ENCODE data around the gene USH1C. TPM values are rescaled to one million over a fixed set of nuclear protein-coding genes. Genes with fewer than 3 reads are reported as not detected.

The USH1C gene
- total RNA-seq, 1 donor = not detected

DNA sequence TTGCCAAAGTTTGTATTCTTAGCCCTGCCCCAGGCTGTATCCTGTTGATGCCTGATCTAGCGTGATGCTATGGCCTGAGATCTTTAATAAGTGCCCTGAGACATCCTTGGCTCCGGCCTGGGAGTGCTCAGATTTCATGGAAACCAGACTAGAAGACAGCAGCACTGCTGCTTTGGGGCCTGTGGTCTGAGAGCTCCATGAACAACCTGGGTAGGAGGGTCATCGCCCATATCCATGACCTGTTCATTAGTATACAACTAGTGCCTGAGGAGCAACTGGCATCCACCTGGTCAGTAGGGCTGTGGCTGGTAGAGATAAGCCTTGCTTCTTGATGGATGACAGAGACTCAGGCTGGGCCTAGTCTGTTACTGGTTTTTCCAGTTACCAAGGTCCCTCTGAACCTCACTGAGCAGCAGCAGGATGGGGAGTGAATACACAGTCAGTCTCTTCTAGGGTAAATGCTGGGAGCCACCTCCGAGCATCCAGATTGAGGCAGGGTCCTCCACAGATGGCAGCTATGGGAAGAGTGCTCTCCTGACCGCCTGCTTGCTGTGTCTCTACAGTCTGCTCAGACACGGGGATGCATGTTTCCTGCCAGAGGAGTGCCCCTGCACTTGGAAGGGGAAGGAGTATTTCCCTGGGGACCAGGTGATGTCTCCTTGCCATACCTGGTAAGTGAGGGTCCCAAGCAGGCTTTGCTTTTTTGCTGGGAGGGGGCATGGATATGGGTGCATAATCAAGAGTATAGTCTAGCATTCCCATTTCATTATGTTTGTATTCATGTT, 41.9 kb upstream of the USH1C start:
- no peak for DNase-seq (ENCODE audit: low read depth)
- TF ChIP-seq, protein P1, sequence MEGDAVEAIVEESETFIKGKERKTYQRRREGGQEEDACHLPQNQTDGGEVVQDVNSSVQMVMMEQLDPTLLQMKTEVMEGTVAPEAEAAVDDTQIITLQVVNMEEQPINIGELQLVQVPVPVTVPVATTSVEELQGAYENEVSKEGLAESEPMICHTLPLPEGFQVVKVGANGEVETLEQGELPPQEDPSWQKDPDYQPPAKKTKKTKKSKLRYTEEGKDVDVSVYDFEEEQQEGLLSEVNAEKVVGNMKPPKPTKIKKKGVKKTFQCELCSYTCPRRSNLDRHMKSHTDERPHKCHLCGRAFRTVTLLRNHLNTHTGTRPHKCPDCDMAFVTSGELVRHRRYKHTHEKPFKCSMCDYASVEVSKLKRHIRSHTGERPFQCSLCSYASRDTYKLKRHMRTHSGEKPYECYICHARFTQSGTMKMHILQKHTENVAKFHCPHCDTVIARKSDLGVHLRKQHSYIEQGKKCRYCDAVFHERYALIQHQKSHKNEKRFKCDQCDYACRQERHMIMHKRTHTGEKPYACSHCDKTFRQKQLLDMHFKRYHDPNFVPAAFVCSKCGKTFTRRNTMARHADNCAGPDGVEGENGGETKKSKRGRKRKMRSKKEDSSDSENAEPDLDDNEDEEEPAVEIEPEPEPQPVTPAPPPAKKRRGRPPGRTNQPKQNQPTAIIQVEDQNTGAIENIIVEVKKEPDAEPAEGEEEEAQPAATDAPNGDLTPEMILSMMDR (IDR thresholded peaks at IDR 0.05; ENCODE audit: insufficient read depth, low read depth, low read length) = no peak
- no peak overlapping the region for H3K4me3 ChIP-seq (ENCODE audit: low read depth, low read length)

DNA sequence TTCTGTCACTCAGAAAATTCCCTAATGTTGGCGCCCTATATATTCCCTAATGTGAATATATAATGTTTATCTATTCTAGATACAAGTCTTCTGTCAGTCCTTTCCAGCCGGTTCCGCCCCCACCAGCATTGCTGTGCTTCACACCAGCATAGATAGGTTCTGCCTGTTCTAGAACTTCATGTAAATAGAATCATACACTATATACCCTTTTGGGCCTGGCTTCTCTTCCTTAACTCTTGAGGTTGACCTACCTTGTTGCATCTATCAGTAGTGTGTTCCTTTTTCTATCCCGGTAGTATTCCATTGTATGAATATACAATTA, 37.5 kb upstream of the USH1C start:
- DNase-seq (ENCODE audit: low read depth) = no peak
- TF ChIP-seq, protein P1 (IDR thresholded peaks at IDR 0.05; ENCODE audit: insufficient read depth, low read depth, low read length) = no peak
- H3K4me3 ChIP-seq (ENCODE audit: low read depth, low read length) = no peak overlapping the region

DNA sequence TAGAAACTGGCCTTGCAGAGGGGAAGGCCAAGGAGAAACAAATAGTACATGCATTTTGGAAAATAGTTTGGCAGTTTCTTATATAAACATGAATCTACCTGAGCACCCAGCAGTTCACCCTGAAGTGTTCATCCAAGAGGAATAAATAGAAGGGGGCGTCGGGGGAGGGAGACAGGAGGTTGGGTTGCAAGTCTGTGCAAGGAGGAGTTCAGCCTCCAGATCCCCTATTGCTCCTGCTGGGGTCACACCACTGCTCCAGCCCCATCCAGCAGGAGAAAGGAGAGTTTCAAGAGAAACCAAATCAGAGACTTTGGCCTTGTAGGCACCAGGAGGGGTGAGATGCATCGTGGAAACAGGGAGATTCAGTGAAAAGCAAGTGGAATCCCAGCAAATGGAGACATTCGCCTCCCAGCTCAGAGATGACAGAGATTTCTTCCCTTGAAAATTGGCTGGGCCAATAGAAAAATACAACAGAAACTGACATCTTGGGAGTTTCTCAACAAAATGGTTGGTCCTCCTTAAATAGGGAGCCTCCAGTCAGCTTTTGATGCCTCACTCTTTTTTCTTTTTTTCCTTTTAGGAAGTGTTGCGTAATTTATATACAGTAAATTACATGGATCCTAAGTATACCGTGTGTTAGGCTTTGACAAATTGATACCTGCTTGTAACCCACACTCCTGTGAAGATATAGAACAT, 37.0 kb upstream of the USH1C start:
- no peak overlapping the region for H3K4me3 ChIP-seq (ENCODE audit: low read depth, low read length)
- TF ChIP-seq, protein P1 (IDR thresholded peaks at IDR 0.05; ENCODE audit: insufficient read depth, low read depth, low read length) = no peak
- no peak for DNase-seq (ENCODE audit: low read depth)

GRCh38 chr11:17580271-17580670, 36.1 kb upstream of the USH1C start:
- no peak overlapping the region for H3K4me3 ChIP-seq (ENCODE audit: low read depth, low read length)
- TF ChIP-seq, protein P1 (IDR thresholded peaks at IDR 0.05; ENCODE audit: insufficient read depth, low read depth, low read length) = no peak
- no peak for DNase-seq (ENCODE audit: low read depth)

GRCh38 chr11:17579451-17579850, 35.2 kb upstream of the USH1C start:
- H3K4me3 ChIP-seq (ENCODE audit: low read depth, low read length) = no peak overlapping the region
- DNase-seq (ENCODE audit: low read depth) = no peak
- TF ChIP-seq, protein P1 (IDR thresholded peaks at IDR 0.05; ENCODE audit: insufficient read depth, low read depth, low read length) = no peak

DNA sequence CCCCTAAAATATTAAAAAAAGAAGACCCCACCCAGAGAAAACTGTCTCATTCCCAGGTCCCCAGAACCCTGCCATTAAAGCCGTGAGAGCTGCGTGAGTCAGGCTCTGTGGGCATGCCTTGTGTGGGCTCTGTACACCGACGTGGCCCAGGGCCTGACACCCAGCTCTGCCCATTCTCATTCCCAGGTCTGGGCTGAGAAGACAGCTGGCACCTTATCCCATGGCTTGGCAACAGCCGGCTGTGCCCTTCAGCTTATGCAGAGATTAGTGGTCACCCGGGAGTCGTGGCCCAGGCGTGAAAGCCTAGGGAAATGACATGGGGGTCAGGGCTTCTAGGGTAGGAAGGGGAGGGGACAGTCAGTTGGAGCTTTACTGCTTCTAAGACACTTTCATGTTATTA, 34.7 kb upstream of the USH1C start:
- TF ChIP-seq, protein P1 (IDR thresholded peaks at IDR 0.05; ENCODE audit: insufficient read depth, low read depth, low read length) = no peak
- no peak overlapping the region for H3K4me3 ChIP-seq (ENCODE audit: low read depth, low read length)
- DNase-seq (ENCODE audit: low read depth) = no peak
